Activated T-cell treated with anti-CD3 and anti-CD28 coated beads for 24 hours (primary cell): ENCODE data around the gene DAZL.

Source experiments
- DNase-seq: peaks from one replicate; pipeline ENCODE4 v3.0.0-alpha.2; 2020; ENCODE audit warnings: low read depth

The DAZL gene

DNA sequence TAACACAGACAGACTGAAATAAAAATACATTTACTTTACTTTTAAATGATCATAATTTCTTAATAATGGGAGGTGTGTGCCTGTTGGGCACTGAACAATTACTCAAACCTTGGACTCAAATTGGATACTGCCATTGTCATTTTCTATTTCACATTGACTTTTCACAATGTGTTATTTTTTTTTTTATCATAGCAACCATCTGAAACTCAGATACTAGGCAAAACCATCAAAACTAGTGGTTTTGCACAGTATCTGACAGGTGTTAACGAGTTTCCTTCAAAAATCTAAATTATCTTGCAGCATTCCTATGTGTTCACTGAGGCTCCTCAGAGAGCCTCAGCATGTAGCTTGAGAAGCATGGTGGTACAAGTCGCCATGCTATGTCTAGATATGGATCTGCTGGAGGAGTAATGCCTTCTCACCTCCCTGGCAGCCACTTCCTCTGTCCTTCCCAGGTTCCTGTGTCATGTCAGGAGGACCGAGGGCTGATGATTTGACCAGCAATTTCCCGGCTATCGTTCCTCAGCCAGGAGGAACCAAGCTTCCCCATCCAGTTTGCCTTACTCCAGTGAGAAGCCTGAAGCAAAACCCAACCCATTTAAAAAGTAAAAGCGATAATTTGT is 61.9 kb downstream of the DAZL start:
- no peak for DNase-seq

DNA sequence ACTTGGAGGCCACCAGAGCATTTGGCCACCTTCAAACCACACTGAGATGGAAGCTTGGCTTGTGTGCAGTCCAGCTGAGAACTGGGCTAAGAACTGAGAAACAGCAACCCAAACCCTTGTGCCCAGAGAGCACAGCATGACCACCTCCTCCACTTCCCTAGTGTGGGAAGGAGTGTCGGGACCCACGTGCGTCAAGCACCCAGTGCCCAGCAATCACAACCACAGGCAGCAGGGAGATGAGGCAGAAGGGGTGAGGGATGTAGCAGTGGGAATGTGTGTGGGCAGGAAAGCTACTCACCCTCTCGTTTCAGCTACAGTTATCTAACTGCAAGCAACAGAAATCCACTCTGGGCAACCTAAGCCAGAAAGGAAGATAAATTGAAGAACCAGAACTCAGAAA is 66.7 kb downstream of the DAZL start:
- DNase-seq: no peak

DNA sequence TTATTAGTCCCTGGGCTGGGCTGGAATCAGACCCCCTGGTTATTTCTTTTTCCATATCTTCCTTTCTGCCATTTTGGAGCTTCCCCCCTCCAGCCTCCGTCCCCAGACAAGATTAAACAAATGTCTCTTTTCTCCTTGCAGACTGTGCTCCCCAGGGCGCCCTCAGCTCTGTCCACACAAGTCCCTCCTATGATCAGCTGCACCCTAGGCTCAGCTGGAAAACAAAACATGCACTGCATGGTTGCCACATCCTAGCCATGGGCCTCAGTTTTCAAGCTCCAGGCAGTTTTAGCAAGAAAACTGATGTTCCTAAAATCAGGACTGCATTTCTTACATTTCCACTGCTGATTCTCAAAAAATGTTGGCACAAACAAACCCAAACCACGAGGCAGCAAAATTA is 68.2 kb downstream of the DAZL start:
- DNase-seq: no peak
